SK-N-SH (cell line): Measurements from ENCODE around the gene ITM2A. TPM values are rescaled to one million over a fixed set of nuclear protein-coding genes. Genes with fewer than 3 reads are reported as not detected.

Experiments used
- CTCF ChIA-PET: fragments of 300-600, 350-600 bp; formaldehyde crosslinking; extraction: SDS; loops from one replicate; lab custom pipeline; 2021; lab: Yijun Ruan, JAX
- POLR2A ChIA-PET: fragments of 350-600 bp; sonication (Branson Sonifier 250); formaldehyde crosslinking; extraction: SDS; loops from one replicate; lab custom pipeline; 2020; ENCODE audit warnings: antibody characterized with exemption, inconsistent platforms; lab: Yijun Ruan, JAX
- DNase-seq: peaks from one replicate; pipeline ENCODE4 v3.0.0; 2012
- H2AFZ ChIP-seq: fragments of 200-600 bp; sonication (generic); 2 replicates; pipeline ENCODE4 v1.8.1; 2016; ENCODE audit warnings: antibody characterized with exemption, mild to moderate bottlenecking, low read depth
- H3F3A ChIP-seq: fragments of 200-600 bp; sonication (generic); replicated peaks from 2 replicates; pipeline ENCODE3; 2016; ENCODE audit warnings: antibody characterized with exemption, mild to moderate bottlenecking; ENCODE audit not compliant: insufficient read depth
- H3K27ac ChIP-seq, 2 experiments: fragments of 200-500 bp in 1 of 2; fragments of 200-600 bp in 1 of 2; sonication (Bioruptor generic) in 1 of 2; sonication (generic), shearing (Covaris generic) in 1 of 2; 2 replicates each; pipeline versions ENCODE4 v1.5.1 to v1.6.1; 2014 to 2016; ENCODE audit warnings: low read depth in 2 of 2, inconsistent platforms in 1 of 2, low read length in 1 of 2, mild to moderate bottlenecking in 1 of 2, mixed read lengths in 1 of 2
- H3K27me3 ChIP-seq: fragments of 200-600 bp; sonication (generic), shearing (Covaris generic); 2 replicates; pipeline ENCODE4 v1.6.1; 2016; ENCODE audit warnings: mixed run types; ENCODE audit not compliant: insufficient read depth
- H3K36me3 ChIP-seq, 2 experiments: fragments of 200-500 bp in 1 of 2; fragments of 200-600 bp in 1 of 2; sonication (Bioruptor generic) in 1 of 2; sonication (generic) in 1 of 2; replicated peaks in 1 of 2; 2 replicates each; pipeline versions ENCODE3 to v1.5.1; 2014 to 2016; ENCODE audit warnings: low read length in 1 of 2, mild to moderate bottlenecking in 1 of 2; ENCODE audit not compliant: insufficient read depth in 2 of 2, control insufficient read depth in 1 of 2
- H3K4me1 ChIP-seq, 2 experiments: fragments of 200-500 bp in 1 of 2; fragments of 200-600 bp in 1 of 2; sonication (Bioruptor generic) in 1 of 2; sonication (generic), shearing (Covaris generic) in 1 of 2; 2 replicates each; pipeline versions ENCODE4 v1.5.1 to v1.6.1; 2014 to 2016; ENCODE audit warnings: low read depth in 1 of 2, low read length in 1 of 2, mixed run types in 1 of 2; ENCODE audit not compliant: insufficient read depth in 2 of 2, control insufficient read depth in 1 of 2
- H3K4me2 ChIP-seq: fragments of 200-600 bp; sonication (generic), shearing (Covaris generic); 2 replicates; pipeline ENCODE4 v1.6.1; 2017; ENCODE audit warnings: mixed run types
- H3K4me3 ChIP-seq, 2 experiments: fragments of 200-500 bp in 1 of 2; fragments of 200-600 bp in 1 of 2; sonication (Bioruptor generic) in 1 of 2; sonication (generic), shearing (Covaris generic) in 1 of 2; 2 replicates each; pipeline versions ENCODE4 v1.5.1 to v1.8.1; 2014 to 2016; ENCODE audit warnings: low read depth in 2 of 2, inconsistent platforms in 1 of 2, low read length in 1 of 2, mild to moderate bottlenecking in 1 of 2, mixed read lengths in 1 of 2, moderate library complexity in 1 of 2
- H3K79me2 ChIP-seq: fragments of 200-600 bp; sonication (generic); 2 replicates; pipeline ENCODE4 v1.8.1; 2017; ENCODE audit warnings: mild to moderate bottlenecking; ENCODE audit not compliant: insufficient read depth
- H3K9ac ChIP-seq: fragments of 200-600 bp; sonication (generic); 2 replicates; pipeline ENCODE4 v1.6.1; 2017; ENCODE audit warnings: mixed run types
- H3K9me2 ChIP-seq: fragments of 200-600 bp; sonication (generic); 2 replicates; pipeline ENCODE4 v1.6.1; 2017; ENCODE audit warnings: mixed run types
- H3K9me3 ChIP-seq: fragments of 200-600 bp; sonication (generic); 2 replicates; pipeline ENCODE4 v1.6.1; 2017; ENCODE audit warnings: mixed run types, mild to moderate bottlenecking, moderate library complexity
- H4K20me1 ChIP-seq: fragments of 200-600 bp; sonication (generic); 2 replicates; pipeline ENCODE4 v1.6.1; 2017; ENCODE audit warnings: mild to moderate bottlenecking, mixed run types; ENCODE audit not compliant: insufficient read depth
- CTCF ChIP-seq: fragments of 200-600 bp; sonication (generic); IDR thresholded peaks from 2 replicates; pipeline ENCODE4 v1.6.1; 2017; ENCODE audit warnings: antibody characterized with exemption, mild to moderate bottlenecking, moderate library complexity
- ELF1 ChIP-seq: IDR thresholded peaks from 2 replicates; pipeline ENCODE4 v1.4.0; 2012
- FOXJ3 ChIP-seq: sonication (generic); formaldehyde crosslinking; IDR thresholded peaks from 2 replicates; pipeline ENCODE4 v1.5.1; 2020; ENCODE audit warnings: mild to moderate bottlenecking, missing genetic modification reagents
- GABPA ChIP-seq: IDR thresholded peaks from 2 replicates; pipeline ENCODE4 v1.4.0; 2012; ENCODE audit warnings: low read depth, mild to moderate bottlenecking
- JUND ChIP-seq: IDR thresholded peaks from 2 replicates; pipeline ENCODE4 v1.4.0; 2012
- MEF2A ChIP-seq: IDR thresholded peaks from 2 replicates; pipeline ENCODE4 v1.4.0; 2012; ENCODE audit warnings: low read depth, borderline replicate concordance
- NFIC ChIP-seq: IDR thresholded peaks from 2 replicates; pipeline ENCODE4 v1.4.0; 2012; ENCODE audit warnings: borderline replicate concordance
- NRF1 ChIP-seq: IDR thresholded peaks from 2 replicates; pipeline ENCODE4 v1.6.1; 2012; ENCODE audit warnings: low read depth, mild to moderate bottlenecking, low read length
- RAD21 ChIP-seq: IDR thresholded peaks from 2 replicates; pipeline ENCODE4 v1.6.1; 2012; ENCODE audit warnings: mild to moderate bottlenecking, low read length
- REST ChIP-seq: IDR thresholded peaks from 2 replicates; pipeline ENCODE4 v1.6.1; 2012; ENCODE audit warnings: mild to moderate bottlenecking, low read depth, low read length, moderate library complexity
- RFX5 ChIP-seq: IDR thresholded peaks from 2 replicates; pipeline ENCODE4 v1.6.1; 2012; ENCODE audit warnings: mild to moderate bottlenecking, improper control_type of control experiment, low read length
- SMC3 ChIP-seq: IDR thresholded peaks from 2 replicates; pipeline ENCODE4 v1.6.1; 2012; ENCODE audit warnings: low read depth, low read length, improper control_type of control experiment
- USF1 ChIP-seq: IDR thresholded peaks from 2 replicates; pipeline ENCODE4 v1.4.0; 2012; ENCODE audit warnings: low read depth, borderline replicate concordance
- WGBS: methylation state at CpG from one replicate; pipeline ENCODE4 v1.1.6; 2017; ENCODE audit warnings: low lambda C conversion rate; 5-methylcytosine and 5-hydroxymethylcytosine counted together
- polyA plus RNA-seq, 3 experiments: library from polyadenylated mRNA; depleted of rRNA; stranded (reverse); fragments of >200 nt; gene quantifications; 2 replicates each; pipeline ENCODE4 v1.2.3, GENCODE V29; 2012
- TF ChIP-seq, protein P1 (sequence below): IDR thresholded peaks from 2 replicates; pipeline ENCODE4 v1.4.0; 2012; ENCODE audit warnings: low read depth
- TF ChIP-seq, protein P2 (sequence below): fragments of 150-350 bp; IDR thresholded peaks from 2 replicates; pipeline ENCODE4 v1.6.1; 2016; ENCODE audit warnings: mild to moderate bottlenecking, low read depth, low read length

Gene ITM2A
- polyA plus RNA-seq, 1 of the 3 experiments (the other 2 are of a cell fraction) = not detected

DNA sequence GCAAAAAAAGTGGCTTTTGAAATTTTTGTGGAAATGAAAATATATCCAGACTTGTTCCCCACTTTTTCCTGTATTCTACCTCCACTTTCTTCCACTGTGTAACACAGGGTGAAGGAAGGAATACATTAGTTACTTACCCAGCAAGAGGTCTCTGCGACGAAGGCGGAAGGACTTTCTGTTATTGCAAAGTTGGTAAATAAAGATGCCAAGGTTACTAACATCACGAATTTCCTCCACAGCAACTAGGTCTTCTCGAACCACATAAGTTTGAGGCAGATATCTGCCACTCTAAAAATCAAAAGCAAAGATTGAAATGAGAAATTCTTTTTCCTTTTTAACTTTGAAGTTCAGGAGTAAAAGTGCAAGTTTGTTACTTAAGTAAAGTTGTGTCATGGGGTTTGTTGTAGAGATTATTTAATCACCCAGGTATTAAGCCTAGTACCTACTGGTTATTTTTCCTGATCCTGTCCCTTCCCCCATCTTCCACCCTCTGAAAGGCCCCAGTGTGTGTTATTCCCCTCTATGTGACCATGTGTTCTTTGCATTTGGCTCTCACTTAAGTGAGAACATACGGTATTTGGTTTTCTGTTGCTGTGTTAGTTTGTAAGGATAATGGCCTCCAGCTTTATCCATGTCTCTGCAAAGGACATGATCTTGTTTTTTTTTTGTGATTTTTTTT is 5.8 kb downstream of the ITM2A start (continued):
- TF ChIP-seq REST = no peak

DNA sequence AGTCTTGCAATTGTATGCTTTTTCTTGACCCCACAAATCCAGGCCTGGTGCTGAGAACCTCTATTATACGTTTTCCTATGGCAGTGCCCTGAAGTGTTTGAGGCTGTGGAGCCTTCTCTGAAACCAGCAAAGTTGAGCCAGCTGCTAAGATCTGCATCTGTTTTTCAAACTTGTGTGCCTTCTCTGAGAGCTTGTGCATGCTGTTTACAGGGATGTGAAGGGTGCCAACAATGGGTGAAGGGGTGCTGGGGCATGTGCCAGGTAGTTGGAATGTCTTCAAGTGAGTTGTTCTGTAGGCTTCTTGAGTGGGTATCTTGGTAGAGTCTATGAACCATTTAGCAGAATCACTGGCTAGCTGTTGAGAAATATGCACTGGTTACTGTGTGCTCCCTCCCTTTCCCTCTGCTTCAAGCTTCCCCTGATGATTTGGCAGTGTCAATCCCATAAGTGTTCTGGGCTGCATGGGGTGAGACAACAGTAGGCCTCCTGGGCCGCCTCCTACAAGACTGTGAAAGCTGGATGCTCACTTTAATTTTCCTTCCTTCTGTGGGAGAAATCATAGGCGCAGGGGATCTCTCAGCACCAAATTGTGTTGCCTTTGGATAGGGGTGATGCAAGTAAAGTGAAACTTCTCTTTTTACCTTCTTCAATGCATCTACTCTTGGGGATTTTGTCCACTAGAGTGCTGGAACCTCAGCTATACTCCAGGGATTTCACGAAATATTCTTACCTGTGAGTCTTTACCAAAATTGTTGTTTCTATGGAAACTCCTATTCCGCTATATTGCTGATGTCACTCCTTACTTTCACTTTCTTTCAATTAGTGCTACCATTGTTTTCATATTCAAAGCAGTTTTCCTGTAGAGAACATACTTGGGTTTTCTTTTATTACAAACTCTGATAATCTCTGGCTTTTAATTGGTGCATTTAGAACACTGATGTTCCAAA is 30.0 kb downstream of the ITM2A start:
- Histone ChIP-seq H2AFZ (no peak overlapping the region), H3K9me2 (no peaks in the 10 kb centered on the region), H3K27me3 (no peaks in the 10 kb centered on the region), H4K20me1 (no peaks in the 10 kb centered on the region), H3K36me3 (no peaks in the 10 kb centered on the region), H3K4me3 (no peak overlapping the region; a peak in 1 of 4 replicates), H3K79me2 (no peaks in the 10 kb centered on the region), H3K4me2 (no peak overlapping the region), H3K9ac (no peak overlapping the region), H3F3A (no peaks in the 10 kb centered on the region), H3K4me1 (no peaks in the 10 kb centered on the region), H3K9me3 (no peaks in the 10 kb centered on the region), H3K27ac (no peak overlapping the region)
- no peak for DNase-seq
- POLR2A ChIA-PET = no interaction called here
- CTCF ChIA-PET = no interaction called here
- no peak for TF ChIP-seq USF1
- TF ChIP-seq ELF1 = no peak
- no peak for TF ChIP-seq CTCF
- TF ChIP-seq, protein P1, sequence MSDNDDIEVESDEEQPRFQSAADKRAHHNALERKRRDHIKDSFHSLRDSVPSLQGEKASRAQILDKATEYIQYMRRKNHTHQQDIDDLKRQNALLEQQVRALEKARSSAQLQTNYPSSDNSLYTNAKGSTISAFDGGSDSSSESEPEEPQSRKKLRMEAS = no peak
- no peak for TF ChIP-seq RAD21
- no peak for TF ChIP-seq MEF2A
- no peak for TF ChIP-seq JUND
- no peak for TF ChIP-seq SMC3
- no peak for TF ChIP-seq FOXJ3 (CRISPR knock-in tag)
- TF ChIP-seq RFX5 = no peak
- TF ChIP-seq, protein P2, sequence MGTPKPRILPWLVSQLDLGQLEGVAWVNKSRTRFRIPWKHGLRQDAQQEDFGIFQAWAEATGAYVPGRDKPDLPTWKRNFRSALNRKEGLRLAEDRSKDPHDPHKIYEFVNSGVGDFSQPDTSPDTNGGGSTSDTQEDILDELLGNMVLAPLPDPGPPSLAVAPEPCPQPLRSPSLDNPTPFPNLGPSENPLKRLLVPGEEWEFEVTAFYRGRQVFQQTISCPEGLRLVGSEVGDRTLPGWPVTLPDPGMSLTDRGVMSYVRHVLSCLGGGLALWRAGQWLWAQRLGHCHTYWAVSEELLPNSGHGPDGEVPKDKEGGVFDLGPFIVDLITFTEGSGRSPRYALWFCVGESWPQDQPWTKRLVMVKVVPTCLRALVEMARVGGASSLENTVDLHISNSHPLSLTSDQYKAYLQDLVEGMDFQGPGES = no peak
- no peak for TF ChIP-seq NFIC
- TF ChIP-seq NRF1 = no peak
- TF ChIP-seq GABPA = no peak
- under 1% methylated on average over 5 of the region's 5 CpGs for WGBS
